ENCODE results near the gene PITPNB.

DNA sequence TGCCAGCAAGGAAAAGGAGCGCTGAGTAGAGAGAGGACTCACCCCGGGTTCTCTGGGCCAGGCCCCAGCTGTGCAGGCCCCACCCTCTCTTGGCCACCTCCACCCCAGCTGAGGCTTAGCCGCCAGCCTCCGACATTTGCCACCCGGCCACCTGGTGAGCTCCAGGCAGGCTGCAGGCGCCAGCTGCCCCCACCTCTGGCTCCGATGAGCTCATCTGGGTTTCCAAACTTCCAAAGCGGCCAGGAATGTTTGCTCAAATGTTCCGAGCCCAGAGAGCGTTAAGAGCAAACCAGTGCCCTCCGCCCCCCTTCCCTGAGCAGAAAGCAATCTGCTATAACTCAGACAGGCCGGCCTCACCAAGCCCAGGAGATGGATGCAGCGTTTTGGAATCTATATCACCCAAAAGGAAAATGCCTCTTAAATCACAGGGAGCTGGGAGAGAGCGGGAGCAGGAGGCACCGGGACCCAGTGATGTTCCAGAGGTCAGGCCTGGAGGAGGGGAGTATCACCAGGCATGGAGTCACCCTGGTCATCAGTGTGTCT lies 108.4 kb downstream of the PITPNB start:
- TF ChIP-seq CTCF (IDR thresholded peaks at IDR 0.05) (no peak), EP300 (IDR thresholded peaks at IDR 0.05) (no peak)

All from sigmoid colon (tissue), 4 donors.